Left renal cortex interstitium (tissue), 4 donors: Measurements from ENCODE around the gene ACADS. TPM values are rescaled to one million over a fixed set of nuclear protein-coding genes. Genes with fewer than 3 reads are reported as not detected.

Source experiments
- DNase-seq, 4 donors: peaks; one replicate each; pipeline ENCODE4 v3.0.0-alpha.2; 2013; ENCODE audit warnings: low read depth in 4 of 4, low spot score in 2 of 4, missing footprints in 1 of 4
- polyA plus RNA-seq, 4 donors: library from polyadenylated mRNA; unstranded; fragments of 120-200 nt; gene quantifications; one replicate each; pipeline ENCODE4 v1.2.1, GENCODE V29; 2013; ENCODE audit not compliant: insufficient read length in 4 of 4

The ACADS gene
- polyA plus RNA-seq, 4 donors = 18.1 to 24.2 (median 23.2) TPM

DNA sequence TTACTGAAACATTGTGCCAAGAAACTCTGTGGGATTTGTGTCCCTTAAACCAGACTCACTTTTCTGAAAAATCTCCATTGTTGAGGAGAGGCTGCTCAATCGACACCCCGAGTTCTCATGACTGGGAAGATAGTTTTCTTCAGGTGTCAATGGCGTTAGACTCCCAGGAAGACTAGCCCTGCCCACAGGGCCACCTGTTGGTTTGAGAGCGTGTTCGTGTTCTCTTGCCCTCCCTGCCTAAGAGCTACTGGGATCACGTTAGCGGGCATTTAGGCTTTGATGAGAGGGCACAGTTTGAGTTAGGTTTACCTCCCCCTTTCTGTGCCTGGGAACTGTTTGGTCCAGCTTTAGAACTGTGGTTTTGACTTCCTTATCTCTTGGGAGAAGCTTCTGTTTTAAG, 26.1 kb upstream of the ACADS start:
- DNase-seq = no peak

DNA sequence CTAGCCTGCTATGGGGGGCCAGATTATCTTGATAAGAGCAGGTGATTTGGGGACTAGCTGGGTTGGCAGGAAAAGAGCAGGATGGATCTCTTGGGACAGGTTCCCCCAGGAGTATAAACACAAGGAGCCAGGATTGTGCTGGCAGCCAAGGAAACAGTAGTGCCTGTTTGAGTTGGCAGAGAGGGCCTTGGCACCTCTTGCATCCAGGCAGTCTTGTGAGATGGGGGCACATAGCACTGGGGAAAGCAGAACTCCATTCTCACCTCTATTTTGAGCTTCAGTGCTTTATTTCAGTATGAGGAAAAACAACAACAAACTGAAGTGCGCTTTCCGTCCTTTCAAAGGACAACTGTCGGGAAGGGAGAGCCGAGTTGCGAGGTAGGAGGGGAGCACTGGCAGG, 24.7 kb upstream of the ACADS start:
- no peak for DNase-seq

DNA sequence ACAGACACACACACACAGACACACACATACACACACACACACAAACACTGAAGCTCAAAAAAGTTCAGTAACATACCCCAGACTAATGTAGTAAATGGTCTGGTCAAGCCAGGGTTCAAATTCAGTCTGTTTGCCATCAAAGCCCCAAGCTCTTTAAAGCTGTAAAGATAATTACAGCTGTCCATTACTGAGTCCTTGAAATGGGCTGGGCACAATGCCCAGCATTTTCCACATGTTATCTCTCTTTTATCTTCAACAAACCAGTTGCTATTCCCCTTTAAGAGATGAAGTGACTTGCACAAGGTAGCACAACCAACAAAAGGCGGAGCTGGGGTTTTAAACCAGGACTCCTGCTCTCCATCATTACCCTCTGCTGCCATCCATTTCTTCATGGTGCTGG, 23.0 kb upstream of the ACADS start:
- DNase-seq = no peak

DNA sequence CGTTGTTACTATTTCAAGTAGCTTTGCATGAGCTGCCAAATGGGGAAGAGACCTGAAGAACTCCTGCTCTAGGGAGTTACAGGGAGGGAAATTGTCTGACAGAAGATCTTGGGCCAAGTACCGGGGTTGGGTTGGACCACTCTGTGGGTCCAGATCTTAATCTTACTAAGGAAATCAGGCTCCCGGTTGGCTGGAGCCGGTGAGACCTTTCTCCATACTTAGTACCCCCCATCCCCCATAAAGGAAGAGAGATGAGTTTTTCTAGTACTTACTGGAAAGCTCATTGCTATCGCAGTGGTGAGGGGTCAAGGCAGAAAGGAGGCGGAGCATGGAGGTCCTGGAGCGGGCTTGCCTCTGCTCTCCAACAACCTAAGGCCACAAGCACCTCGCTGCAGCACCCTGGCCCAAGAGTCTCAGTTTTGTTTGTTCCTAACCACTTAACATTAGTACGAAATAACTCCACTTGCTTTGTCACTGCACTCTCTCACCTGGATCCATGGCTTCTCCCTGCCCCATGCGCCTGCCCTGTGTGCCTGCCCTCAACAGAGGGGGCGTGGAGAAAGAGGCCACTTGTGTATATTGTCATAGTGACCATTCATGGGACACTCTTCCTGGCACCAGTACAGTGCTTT, 22.2 kb upstream of the ACADS start:
- DNase-seq = no peak

DNA sequence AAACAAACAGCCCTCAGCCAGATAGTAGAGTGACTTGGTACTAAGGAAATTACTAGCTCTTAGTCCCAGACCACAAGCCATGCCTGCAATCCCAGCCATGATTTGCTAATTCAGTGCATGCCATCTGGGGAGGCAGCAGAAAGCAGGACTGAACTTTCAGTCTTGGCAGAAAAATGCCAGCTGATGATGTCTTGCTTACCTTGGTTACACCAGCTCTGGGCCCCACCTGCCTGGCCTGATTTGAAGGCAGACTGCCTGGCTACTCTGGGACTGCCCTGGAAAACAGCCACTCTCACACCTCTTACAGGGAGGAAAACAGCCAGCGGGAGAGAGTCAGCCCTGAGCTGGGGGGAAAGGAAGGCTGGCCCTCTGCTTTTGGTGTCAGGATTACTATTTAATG, 20.0 kb upstream of the ACADS start:
- DNase-seq = no peak

DNA sequence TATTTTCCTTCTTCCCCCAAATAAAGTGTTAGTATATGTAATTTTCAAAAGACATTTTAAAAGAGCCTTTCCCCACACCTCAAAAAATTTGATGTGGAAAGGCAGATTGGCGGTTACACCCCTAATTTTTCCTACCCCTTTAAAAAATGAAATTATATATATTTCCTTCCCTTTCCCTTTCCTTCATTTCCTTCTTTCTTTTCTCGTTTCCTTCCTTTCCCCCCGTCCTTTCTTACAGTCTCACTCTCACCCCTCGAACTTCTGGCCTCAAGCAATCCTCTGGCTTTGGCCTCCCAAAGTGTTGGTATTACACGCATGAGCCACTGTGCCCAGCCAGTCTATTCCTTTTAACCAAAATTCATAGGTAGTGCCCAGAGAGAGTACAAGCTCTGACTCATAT, 19.6 kb upstream of the ACADS start:
- DNase-seq = no peak

DNA sequence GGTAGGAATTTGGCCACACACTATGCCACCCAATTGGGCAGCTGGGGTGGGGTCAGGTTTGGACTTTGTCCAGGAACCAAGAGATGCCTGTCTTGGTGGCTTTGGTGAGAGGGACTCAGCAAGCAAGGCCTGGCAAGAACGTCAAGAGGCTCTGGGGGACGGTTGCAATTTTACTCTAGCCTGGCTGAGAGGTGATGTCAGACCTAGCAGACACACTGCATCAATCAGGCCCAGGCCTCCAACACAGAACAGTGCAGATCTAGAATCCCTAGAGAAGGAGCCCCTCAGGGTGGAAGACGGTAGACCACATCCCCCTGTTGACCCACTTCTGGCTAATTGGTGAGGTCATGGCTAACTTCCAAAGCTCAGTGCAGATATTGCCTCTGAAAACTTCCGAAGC, 17.0 kb upstream of the ACADS start:
- no peak for DNase-seq

DNA sequence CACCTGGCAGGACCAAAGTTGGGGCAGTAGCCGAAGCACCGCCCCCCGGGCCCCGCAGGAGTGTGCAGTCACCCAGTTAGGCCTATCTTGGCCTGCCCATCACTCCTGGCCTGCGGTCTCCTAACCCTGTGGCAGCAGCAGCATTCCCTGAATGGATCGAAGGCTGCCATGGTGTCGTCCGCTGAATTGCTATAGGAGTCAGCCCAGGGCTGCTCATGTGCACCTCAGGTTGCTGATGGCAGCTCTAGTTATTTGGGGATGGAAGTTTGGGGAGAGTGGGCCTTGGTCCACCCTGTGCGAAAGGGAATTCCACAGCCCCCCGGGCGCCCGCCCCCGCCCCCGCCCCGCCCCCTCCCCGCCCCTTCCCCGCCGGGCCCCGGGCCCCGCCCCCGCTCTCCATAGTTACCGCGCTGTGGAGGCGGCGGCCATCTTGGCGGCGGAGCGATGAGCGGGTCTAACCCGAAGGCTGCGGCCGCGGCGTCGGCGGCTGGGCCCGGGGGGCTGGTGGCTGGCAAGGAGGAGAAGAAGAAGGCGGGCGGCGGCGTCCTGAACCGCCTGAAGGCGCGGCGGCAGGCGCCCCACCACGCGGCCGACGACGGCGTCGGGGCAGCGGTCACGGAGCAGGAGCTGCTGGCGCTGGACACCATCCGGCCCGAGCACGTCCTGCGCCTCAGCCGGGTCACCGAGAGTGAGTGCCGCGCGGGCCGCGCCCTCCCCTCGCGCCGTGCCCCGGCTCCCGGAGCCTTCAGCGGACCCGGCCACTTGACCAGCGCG, 15.4 kb upstream of the ACADS start, which contains the start of gene UNC119B:
UNC119B (plus strand) TSS at position 428 of the 774 bp plus-strand sequence; CDS start at position 445, 17 bp downstream.
- no peak for DNase-seq

DNA sequence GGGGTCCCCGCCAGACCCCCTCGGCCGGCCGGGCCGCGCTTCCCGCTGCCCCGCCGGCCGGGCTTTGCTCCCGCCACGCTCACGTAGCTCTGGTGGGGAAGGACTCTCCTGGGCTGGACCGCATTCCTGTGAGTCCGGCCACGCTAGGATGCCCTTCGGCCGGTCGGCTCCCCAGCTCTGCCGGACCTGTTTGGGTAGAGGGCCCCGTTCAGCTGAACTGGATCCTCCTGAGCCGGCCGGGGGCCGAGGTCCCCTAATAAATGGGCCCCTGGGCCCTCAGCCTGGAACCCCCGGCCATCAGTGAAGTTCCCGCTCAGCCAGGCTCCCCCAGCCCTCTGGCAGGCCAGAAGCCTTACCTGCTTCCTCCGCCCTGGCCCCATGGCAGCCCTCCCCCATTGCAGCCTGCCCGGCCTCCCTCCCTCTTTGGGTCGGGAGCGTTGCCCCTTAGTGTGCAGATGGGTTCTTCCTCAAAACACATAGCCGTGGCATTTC, 14.8 kb upstream of the ACADS start:
- DNase-seq = no peak

DNA sequence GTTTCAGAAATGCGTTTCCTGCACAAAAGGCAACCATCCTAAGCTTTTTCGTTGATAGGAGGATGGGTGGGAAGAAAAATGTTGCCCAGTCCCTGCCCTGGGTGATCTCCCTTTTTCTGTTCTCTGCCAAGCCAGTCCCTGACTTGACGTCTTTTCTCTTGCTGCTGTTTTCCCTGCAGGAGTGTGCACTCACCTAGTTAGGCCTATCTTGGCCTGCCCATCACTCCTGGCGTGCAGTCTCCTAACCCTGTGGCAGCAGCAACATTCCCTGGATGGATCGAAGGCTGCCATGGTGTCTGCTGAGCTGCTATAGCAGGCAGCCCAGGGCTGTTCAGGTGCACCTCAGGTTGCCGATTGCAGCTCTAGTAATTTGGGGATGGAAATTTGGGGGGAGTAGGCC, 14.2 kb upstream of the ACADS start:
- no peak for DNase-seq

DNA sequence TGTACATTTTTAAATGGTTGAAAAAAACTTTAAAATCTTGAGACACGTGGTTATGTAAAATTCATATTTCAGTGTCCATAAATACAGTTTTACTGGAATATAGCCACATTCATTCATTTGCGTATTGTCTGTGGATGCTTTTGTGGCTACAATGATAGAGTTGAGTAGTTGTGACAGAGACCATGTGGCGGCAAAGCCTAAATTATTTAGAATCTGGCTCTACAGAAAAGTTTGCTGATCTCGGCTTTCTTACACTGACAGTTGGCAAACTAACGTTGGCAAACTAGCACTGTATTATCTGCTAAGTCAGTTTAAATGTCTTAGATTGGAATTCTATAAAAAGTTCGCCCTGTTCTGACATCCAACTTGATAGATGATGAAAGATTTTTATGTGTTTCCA, 13.0 kb upstream of the ACADS start:
- no peak for DNase-seq

DNA sequence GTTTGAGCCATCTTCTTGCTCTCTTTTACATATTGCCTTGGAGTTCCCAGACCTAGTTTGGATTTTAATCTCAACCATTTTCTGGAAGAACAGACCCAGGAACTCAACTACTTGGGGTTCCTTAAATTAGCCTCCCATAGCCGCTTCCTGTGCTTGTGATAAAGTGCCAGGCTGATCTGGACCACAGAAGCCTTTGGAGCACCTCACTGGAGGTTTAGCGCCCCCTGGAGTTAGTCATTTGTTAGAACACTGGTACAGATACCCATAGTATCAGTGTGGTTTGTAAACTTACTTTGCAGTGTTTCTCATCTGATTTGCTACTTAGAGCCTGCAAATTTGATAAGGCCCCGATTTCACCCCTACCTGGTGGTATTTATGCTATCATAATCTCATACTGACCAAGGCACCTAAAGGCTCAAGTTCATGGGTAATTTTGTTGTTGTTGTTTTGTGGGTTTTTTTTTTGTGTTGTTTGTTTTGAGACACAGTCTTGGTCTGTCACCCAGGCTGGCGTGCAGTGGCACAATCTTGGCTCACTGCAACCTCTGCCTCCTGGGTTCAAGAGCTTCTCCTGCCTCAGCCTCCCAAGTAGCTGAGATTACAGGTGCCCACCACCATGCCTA, 11.7 kb upstream of the ACADS start:
- peak in 2 of 4 donors; percentile 65 to 81 for DNase-seq

DNA sequence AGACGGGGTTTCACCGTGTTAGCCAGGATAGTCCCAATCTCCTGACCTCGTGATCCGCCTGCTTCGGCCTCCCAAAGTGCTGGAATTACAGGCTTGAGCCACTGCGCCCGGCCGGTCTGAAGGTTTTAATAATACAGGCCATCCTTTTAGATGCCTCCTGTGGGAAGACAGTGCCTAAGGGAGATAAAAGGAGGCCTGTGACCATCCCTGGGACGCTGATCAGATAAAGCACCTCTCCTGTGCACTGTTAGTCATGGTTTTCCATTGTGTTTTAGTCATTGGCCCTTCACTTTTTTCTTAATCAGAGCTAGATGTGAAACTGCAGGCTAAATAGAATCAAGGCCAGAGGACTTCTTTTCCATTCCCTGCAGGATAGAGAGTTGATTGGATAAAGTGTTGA, 7.6 kb upstream of the ACADS start:
- DNase-seq = no peak

DNA sequence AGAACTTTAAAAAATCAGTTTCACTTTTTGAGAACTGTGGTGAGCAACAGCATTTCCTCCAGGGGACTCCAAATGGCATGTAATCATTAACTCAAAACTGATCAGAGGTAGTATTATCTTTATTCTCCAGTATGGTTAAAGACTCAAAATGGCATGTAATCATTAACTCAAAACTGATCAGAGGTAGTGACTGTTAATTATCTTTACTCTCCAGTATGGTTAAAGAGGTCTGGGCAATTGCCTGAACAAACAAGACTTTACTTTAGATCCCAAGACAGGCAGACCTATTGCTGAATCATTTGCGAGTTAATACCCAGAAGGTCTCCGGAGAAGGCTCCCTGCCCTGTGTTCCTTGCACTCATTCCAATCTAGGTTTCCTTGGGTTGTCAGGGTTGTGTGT, 6.6 kb upstream of the ACADS start:
- no peak for DNase-seq

DNA sequence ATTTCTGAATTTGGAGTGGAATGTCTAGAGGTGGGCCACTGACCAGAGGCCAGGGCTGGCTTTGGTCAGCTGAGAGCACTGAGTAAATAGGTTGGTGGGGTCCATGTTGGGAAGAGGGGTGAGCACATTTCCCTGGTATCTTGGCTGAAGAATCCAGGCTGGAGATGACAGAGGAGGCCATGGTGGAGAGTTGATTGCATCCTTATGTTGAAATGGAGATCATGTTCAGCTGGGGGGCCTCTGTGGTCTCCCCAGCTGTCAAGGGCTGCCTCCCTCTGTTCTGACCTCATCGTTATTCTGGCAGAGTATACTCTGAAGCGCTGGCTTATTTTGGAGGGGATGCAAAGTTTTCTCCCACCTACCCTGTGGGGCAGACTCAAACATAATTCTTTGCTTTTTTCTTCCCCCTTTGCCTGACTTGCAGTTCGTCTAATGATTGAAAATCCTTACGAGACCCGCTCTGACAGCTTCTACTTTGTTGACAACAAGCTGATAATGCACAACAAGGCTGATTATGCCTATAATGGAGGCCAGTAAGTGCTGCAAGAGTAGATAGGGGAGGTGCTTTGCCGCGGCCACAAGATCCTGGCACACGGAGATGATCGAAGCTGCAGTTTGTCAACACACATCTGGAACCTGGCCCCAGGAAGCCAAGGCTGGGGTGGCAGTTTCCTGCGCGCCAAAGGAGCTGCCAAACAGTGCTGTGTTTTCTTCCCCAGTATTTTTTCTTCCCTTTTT, 6.0 kb upstream of the ACADS start:
- no peak for DNase-seq

DNA sequence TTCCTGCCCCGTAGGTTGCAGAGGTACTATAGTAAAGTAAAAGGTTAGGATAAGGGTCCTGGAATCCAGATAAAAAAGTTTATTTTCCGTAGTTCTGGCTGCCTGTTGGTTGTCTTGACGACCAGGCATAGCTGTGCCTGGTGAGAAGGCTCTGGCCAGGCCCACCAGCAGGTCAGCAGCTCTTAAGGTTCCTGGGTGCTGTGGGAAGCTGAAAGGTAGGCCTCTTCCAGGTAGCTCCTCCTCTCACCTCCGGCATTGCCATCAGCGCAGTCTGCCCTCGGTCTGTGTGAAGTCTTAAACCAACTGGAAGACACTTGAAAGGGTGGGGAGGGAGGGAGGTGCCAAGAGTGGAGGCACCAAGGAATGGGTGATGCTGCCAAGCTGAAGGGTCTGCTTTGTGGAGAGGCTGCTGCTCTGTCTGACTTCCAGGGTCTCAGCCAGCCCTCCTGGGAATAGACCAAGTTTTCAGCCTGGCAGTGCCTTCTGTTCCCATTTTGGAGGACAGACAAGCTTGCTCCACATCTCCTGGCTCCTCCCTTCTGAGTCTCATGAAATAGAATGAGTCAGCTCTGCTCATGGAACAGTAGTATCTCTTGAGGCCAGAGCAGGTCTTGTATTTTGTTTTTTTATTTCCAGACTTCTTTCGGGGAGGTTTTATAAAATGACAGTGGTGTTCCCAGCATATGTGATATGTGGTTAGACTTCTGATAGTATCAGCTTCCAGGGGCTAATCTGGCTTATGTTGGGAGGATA, 5.2 kb upstream of the ACADS start:
- no peak for DNase-seq

DNA sequence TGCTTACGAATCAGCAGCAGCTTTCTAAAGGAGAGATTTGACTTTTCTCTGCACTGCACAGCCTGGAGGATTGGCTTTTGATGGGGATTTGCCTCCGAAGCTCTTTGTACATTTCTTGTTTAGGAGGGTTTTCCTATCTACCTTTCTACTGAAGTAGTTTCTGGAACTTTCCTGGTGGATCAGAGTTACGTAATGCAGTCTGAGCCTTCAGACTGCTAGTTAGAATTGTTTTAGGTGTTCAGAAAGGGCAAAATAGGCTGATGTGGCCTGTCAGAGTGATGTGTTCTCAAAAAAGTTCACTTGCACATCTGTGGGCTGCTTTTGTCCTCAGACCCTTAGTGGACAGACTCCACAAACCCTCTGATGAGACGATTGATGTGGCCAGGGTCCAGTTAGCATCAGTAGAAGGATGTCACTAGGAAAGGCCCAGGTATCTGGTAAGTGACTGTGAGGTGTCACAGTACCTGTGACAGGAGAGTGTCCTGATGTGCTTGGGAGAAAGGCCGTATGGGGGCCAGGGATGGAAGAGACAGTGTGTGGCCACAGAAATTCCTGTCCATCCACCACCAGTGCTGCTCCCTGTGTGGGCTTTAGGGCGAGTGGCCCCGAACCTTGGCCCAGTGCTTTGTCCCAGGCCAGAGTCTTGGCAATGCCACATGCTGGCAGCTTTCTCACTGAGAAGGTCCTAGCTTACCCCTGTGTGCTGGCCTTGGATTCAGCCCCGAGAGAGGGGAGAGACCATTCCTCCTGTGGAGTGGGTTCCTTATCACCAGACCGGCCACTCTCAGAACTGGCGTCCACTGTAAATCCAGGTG, 4.4 kb upstream of the ACADS start:
- DNase-seq = no peak

DNA sequence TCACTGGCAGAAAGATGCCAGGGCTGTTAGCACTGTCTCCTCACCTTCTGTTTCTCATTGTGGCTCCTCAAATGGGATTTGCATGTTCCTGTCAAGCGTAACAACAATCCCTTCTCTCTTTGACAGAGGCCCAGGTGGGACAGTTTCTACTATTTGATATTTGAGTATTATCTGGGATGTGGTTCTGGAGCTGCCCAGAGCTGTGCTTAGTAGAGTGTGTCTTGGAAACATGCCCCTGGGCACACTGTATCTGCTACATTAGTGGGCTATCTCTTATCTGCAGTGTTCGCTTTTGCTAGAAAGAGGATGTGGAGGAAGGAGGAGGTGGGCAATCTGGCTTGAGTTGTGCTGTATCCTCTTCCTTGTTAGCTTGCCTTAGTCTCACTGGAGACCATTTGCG, 3.8 kb upstream of the ACADS start:
- no peak for DNase-seq

DNA sequence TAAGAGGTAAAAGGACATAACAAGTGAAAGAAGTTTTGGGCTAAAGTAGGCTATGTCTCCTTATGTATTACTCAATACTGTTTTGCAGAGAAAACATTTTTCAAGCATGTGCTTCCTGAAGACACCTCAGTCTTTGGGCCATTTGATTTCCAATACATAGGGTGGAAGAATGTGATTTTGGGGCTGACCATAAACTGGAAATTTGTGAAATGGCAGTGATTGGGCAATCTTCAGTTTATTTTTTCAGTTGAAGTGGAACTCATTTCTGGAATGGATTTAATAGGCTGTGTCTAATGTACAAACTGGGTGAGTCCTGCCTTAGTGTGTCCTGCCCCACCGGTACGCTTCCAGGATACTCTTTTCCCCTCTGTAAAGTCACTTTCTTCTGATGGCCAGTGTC, 2.8 kb upstream of the ACADS start:
- no peak for DNase-seq

DNA sequence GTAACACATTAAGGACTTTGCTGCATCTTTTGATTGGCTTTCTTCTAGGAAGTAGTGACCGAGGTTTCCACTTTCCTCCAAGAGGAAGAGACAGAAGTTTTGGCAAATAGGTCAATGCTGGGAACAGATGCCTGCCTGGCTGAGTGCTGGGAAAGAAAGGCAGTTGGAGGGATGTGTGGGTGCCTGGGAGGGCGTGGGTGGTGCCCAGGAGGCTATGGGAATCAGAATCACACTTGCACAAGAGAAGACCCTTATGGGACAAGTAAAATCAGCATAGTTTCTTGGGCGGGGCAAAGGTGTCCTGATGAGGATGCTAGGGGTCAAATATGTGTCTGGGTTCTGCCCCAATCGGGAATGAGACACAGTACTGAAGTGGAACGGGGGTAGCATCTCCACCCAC, 906 bp upstream of the ACADS start:
- DNase-seq = no peak
